ENCODE data around the gene WASL. TPM values are rescaled to one million over a fixed set of nuclear protein-coding genes. Genes with fewer than 3 reads are reported as not detected.
A peak's percentile ranks its signal among the peaks of the same experiment; 100 is the strongest.

The WASL gene
- total RNA-seq, 1 donor from 2014 or later: 34.2 TPM

- Mint-ChIP-seq H3K4me1 (ENCODE audit: low read depth) (peaks cover 63% of the 10 kb centered on the region), H3K4me3 (ENCODE audit: unreplicated experiment) (peak overlapping the region; percentile 10)
These were observed 2.7 kb downstream of the WASL start for GRCh38 chr7:123746055-123746454.

DNA sequence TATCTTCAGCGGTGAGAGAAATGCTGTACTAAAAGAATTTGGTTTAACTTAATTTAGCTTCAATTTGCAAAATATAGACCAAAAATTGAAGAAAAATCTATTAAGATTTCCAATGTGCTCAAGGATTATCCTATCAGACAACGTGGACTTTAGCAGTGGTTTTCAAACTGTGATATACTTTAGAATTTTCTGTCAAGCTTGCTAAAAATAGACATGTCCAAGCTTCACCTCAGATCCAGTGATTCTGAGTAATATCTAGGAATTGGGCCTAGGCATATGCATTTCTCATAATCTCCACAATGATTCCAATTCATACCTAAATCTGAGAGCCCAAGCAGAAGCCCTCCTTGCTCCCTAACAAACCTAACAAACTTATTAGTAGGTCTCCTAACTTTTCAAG, 3.4 kb downstream of the WASL start:
- TF ChIP-seq, protein P1, sequence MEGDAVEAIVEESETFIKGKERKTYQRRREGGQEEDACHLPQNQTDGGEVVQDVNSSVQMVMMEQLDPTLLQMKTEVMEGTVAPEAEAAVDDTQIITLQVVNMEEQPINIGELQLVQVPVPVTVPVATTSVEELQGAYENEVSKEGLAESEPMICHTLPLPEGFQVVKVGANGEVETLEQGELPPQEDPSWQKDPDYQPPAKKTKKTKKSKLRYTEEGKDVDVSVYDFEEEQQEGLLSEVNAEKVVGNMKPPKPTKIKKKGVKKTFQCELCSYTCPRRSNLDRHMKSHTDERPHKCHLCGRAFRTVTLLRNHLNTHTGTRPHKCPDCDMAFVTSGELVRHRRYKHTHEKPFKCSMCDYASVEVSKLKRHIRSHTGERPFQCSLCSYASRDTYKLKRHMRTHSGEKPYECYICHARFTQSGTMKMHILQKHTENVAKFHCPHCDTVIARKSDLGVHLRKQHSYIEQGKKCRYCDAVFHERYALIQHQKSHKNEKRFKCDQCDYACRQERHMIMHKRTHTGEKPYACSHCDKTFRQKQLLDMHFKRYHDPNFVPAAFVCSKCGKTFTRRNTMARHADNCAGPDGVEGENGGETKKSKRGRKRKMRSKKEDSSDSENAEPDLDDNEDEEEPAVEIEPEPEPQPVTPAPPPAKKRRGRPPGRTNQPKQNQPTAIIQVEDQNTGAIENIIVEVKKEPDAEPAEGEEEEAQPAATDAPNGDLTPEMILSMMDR (IDR thresholded peaks at IDR 0.05): no peak
- H3K27me3 Mint-ChIP-seq (ENCODE audit: low read depth): no peaks in the 10 kb centered on the region
- peaks cover 61% of the 10 kb centered on the region for H3K4me1 Mint-ChIP-seq (ENCODE audit: low read depth)
- H3K9me3 Mint-ChIP-seq (ENCODE audit: low read depth): no peaks in the 10 kb centered on the region
- no peak overlapping the region for H3K4me3 Mint-ChIP-seq (ENCODE audit: unreplicated experiment)
- H3K27ac Mint-ChIP-seq (ENCODE audit: unreplicated experiment): no peak overlapping the region
- H3K36me3 Mint-ChIP-seq (ENCODE audit: low read depth): no peaks in the 10 kb centered on the region
- no peak for DNase-seq (ENCODE audit: low spot score)

More at GRCh38 chr7:123746055-123746454, 2.7 kb downstream of the WASL start:
- no peak for DNase-seq (ENCODE audit: low spot score)
- no peaks in the 10 kb centered on the region for H3K36me3 Mint-ChIP-seq (ENCODE audit: low read depth)
- H3K27me3 Mint-ChIP-seq (ENCODE audit: low read depth): no peaks in the 10 kb centered on the region
- no peaks in the 10 kb centered on the region for H3K9me3 Mint-ChIP-seq (ENCODE audit: low read depth)
- no peak overlapping the region for H3K27ac Mint-ChIP-seq (ENCODE audit: unreplicated experiment)
- TF ChIP-seq, protein P1 (IDR thresholded peaks at IDR 0.05): no peak

GRCh38 chr7:123744416-123744815, 4.4 kb downstream of the WASL start:
- H3K27me3 Mint-ChIP-seq (ENCODE audit: low read depth): no peaks in the 10 kb centered on the region
- H3K4me1 Mint-ChIP-seq (ENCODE audit: low read depth): peaks cover 51% of the 10 kb centered on the region
- TF ChIP-seq, protein P1 (IDR thresholded peaks at IDR 0.05): no peak
- DNase-seq (ENCODE audit: low spot score): no peak
- no peaks in the 10 kb centered on the region for H3K9me3 Mint-ChIP-seq (ENCODE audit: low read depth)
- H3K36me3 Mint-ChIP-seq (ENCODE audit: low read depth): no peaks in the 10 kb centered on the region
- no peak overlapping the region for H3K27ac Mint-ChIP-seq (ENCODE audit: unreplicated experiment)
- no peak overlapping the region for H3K4me3 Mint-ChIP-seq (ENCODE audit: unreplicated experiment)

DNA sequence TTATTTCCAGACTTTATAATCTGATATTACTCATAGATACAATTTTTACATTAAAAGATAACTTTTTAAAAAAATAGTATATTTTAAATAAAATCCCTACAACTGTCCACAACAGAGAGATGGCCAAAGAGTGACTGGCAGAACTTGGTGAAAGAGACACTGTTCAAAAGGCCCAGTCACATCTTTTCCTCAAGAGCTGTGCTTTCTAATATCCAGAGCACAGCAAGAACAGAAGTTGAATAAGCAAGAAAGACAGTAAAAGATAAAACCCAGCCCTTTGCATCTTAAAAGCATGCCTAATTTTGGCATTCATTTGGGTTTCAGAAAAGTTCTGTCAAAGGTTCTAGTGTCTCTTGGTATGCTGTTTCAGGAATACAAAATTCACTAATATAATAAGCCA, 6.9 kb downstream of the WASL start:
- Mint-ChIP-seq H3K9me3 (ENCODE audit: low read depth) (no peaks in the 10 kb centered on the region), H3K4me3 (ENCODE audit: unreplicated experiment) (no peak overlapping the region), H3K27me3 (ENCODE audit: low read depth) (no peaks in the 10 kb centered on the region), H3K36me3 (ENCODE audit: low read depth) (no peaks in the 10 kb centered on the region), H3K27ac (ENCODE audit: unreplicated experiment) (no peak overlapping the region), H3K4me1 (ENCODE audit: low read depth) (peaks cover 57% of the 10 kb centered on the region)
- DNase-seq (ENCODE audit: low spot score): no peak
- TF ChIP-seq, protein P1 (IDR thresholded peaks at IDR 0.05): no peak

DNA sequence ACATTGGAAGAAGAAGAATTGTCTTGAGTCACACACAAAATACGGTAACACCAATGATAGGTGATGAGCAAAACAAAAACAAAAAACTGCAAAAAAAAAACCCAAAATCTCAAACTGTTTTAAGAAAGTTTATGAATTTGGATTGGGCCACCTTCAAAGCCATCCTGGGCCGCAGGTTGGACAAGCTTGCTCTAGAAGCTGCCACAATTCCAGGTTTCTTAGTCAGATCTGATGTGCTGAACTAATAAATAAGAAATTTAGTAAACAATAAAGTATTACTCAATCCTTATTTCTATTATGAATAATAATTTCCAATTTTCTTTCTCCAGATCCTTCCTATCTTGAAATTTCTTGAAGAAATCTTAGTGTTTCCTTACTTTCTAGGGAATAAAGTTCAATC, 10.0 kb downstream of the WASL start:
- H3K4me3 Mint-ChIP-seq (ENCODE audit: unreplicated experiment): no peak overlapping the region
- TF ChIP-seq, protein P1 (IDR thresholded peaks at IDR 0.05): no peak
- DNase-seq (ENCODE audit: low spot score): no peak
- H3K4me1 Mint-ChIP-seq (ENCODE audit: low read depth): peaks cover 39% of the 10 kb centered on the region
- H3K27ac Mint-ChIP-seq (ENCODE audit: unreplicated experiment): no peak overlapping the region
- no peaks in the 10 kb centered on the region for H3K36me3 Mint-ChIP-seq (ENCODE audit: low read depth)
- peaks cover 4% of the 10 kb centered on the region for H3K9me3 Mint-ChIP-seq (ENCODE audit: low read depth)
- no peaks in the 10 kb centered on the region for H3K27me3 Mint-ChIP-seq (ENCODE audit: low read depth)
